HepG2 (cell line): ENCODE results near the gene WFDC12. TPM values are rescaled to one million over a fixed set of nuclear protein-coding genes. Genes with fewer than 3 reads are reported as not detected.

ENCODE experiments used
- ATAC-seq: fragments of 200-7000 bp; cut with Tn5 transposase; 3 replicates; pipeline ENCODE4 v1.9.1; 2020; ENCODE audit warnings: mild to moderate bottlenecking, moderate library complexity
- BruUV-seq: library from RNA; stranded (reverse); fragments of 400-500 nt; replicated peaks from 2 replicates; lab custom pipeline; 2021; lab: Mats Ljungman, UMichigan
- CTCF ChIA-PET: fragments of 300-600 bp; formaldehyde crosslinking; extraction: SDS; loops from one replicate; lab custom pipeline; 2021; ENCODE audit warnings: low total read pairs, inconsistent platforms, low intra/inter-chr PET ratio; lab: Yijun Ruan, JAX
- POLR2A ChIA-PET: fragments of 350-600 bp; sonication (Branson Sonifier 250); formaldehyde crosslinking; loops from one replicate; lab custom pipeline; 2020; ENCODE audit warnings: antibody characterized with exemption, inconsistent platforms; lab: Yijun Ruan, JAX
- DNase-seq: peaks from one replicate; pipeline ENCODE4 v3.0.0-alpha.2; 2015; ENCODE audit warnings: low spot score
- FAIRE-seq: peaks from 3 replicates; lab custom pipeline; 2011; peaks lifted over from hg19 to GRCh38; lab: Jason Lieb, UNC
- H2AFZ ChIP-seq: one replicate; pipeline ENCODE4 v1.6.1; 2011; ENCODE audit warnings: low read length, inconsistent platforms
- H3K27ac ChIP-seq: fragments of 300-600 bp; 3 replicates; pipeline ENCODE4 v1.8.0; 2011; ENCODE audit warnings: mixed run types, mild to moderate bottlenecking, mixed read lengths, low read length, inconsistent platforms; ENCODE audit not compliant: insufficient read depth; ENCODE audit errors: extremely low read length
- H3K27me3 ChIP-seq, 2 experiments: fragments of 200-600 bp in 1 of 2; 2 replicates in 1 of 2; 3 replicates in 1 of 2; pipeline versions ENCODE4 v1.6.0 to v1.8.0; 2011; ENCODE audit warnings: low read length in 2 of 2, mild to moderate bottlenecking in 2 of 2, moderate library complexity in 2 of 2, inconsistent platforms in 1 of 2; ENCODE audit not compliant: insufficient read depth in 2 of 2, control insufficient read depth in 1 of 2
- H3K36me3 ChIP-seq, 2 experiments: fragments of 200-600 bp in 1 of 2; replicated peaks in 1 of 2; 2 replicates in 1 of 2; 3 replicates in 1 of 2; pipeline versions ENCODE4 v1.5.1 to v1.8.0; 2011; ENCODE audit warnings: low read length in 2 of 2, inconsistent platforms in 1 of 2; ENCODE audit not compliant: insufficient read depth in 2 of 2, control insufficient read depth in 1 of 2
- H3K4me1 ChIP-seq: 2 replicates; pipeline ENCODE4 v1.5.1; 2012; ENCODE audit warnings: low read length, inconsistent platforms; ENCODE audit not compliant: insufficient read depth
- H3K4me2 ChIP-seq: 2 replicates; pipeline ENCODE4 v1.6.0; 2011; ENCODE audit warnings: low read depth, low read length, inconsistent platforms
- H3K4me3 ChIP-seq, 3 experiments: fragments of 200-600 bp in 1 of 3; sonication (generic), shearing (Covaris generic) in 1 of 3; replicated peaks in 1 of 3; 2 replicates each; pipeline ENCODE4 v1.5.1; 2011 to 2016; ENCODE audit warnings: low read length in 3 of 3, inconsistent platforms in 2 of 3, low read depth in 2 of 3, mild to moderate bottlenecking in 2 of 3, control low read depth in 1 of 3, mixed read lengths in 1 of 3; ENCODE audit not compliant: insufficient read depth in 1 of 3
- H3K79me2 ChIP-seq: one replicate; pipeline ENCODE4 v1.6.1; 2011; ENCODE audit warnings: low read length, inconsistent platforms; ENCODE audit not compliant: insufficient read depth
- H3K9ac ChIP-seq: 2 replicates; pipeline ENCODE4 v1.6.0; 2011; ENCODE audit warnings: mild to moderate bottlenecking, low read depth, low read length, inconsistent platforms; ENCODE audit not compliant: insufficient read depth
- H3K9me3 ChIP-seq: 2 replicates; pipeline ENCODE4 v1.5.1; 2012; ENCODE audit warnings: mild to moderate bottlenecking, low read length
- H4K20me1 ChIP-seq: 2 replicates; pipeline ENCODE4 v1.6.0; 2011; ENCODE audit warnings: inconsistent platforms, mild to moderate bottlenecking, low read length, moderate library complexity; ENCODE audit not compliant: insufficient read depth
- MTA1 ChIP-seq: sonication (generic); formaldehyde crosslinking; IDR thresholded peaks from 2 replicates; pipeline ENCODE4 v1.4.0; 2020; ENCODE audit warnings: missing genetic modification reagents, mild to moderate bottlenecking, borderline replicate concordance
- NFE2L1 ChIP-seq: sonication (generic); formaldehyde crosslinking; IDR thresholded peaks from 2 replicates; pipeline ENCODE4 v1.4.0; 2020; ENCODE audit warnings: missing genetic modification reagents, mild to moderate bottlenecking, borderline replicate concordance
- RBM39 ChIP-seq: fragments of 200-400 bp; formaldehyde crosslinking; IDR thresholded peaks from one replicate; pipeline ENCODE4 v1.6.1; 2018; ENCODE audit warnings: antibody characterized with exemption, mild to moderate bottlenecking, low read depth, low read length; ENCODE audit not compliant: poor library complexity, severe bottlenecking
- TBP ChIP-seq: sonication (generic); formaldehyde crosslinking; IDR thresholded peaks from 2 replicates; pipeline ENCODE4 v1.5.0; 2020; ENCODE audit warnings: missing genetic modification reagents
- ZEB1 ChIP-seq: IDR thresholded peaks from 2 replicates; pipeline ENCODE4 v1.6.1; 2012; ENCODE audit warnings: mild to moderate bottlenecking, low read depth, inconsistent platforms; ENCODE audit not compliant: insufficient replicate concordance
- ZFP36L2 ChIP-seq: sonication (generic); formaldehyde crosslinking; IDR thresholded peaks from 2 replicates; pipeline ENCODE4 v1.4.0; 2020; ENCODE audit warnings: missing genetic modification reagents
- ZNF274 ChIP-seq: sonication (generic); formaldehyde crosslinking; IDR thresholded peaks from 2 replicates; pipeline ENCODE4 v1.5.1; 2020; ENCODE audit warnings: mild to moderate bottlenecking, missing genetic modification reagents
- ZNF598 ChIP-seq: sonication (generic); formaldehyde crosslinking; IDR thresholded peaks from 2 replicates; pipeline ENCODE4 v1.5.1; 2020; ENCODE audit warnings: mild to moderate bottlenecking, missing genetic modification reagents, borderline replicate concordance
- ZNF761 ChIP-seq: sonication (generic); formaldehyde crosslinking; conservative IDR thresholded peaks from 2 replicates; pipeline ENCODE4 v1.4.0; 2020; ENCODE audit warnings: mild to moderate bottlenecking, missing genetic modification reagents
- WGBS: methylation state at CpG from one replicate; pipeline ENCODE4 v1.1.6; 2017; ENCODE audit warnings: low lambda C conversion rate; 5-methylcytosine and 5-hydroxymethylcytosine counted together
- in situ Hi-C: cut with HindIII; loops from 2 replicates; pipeline ENCODE4 v1.10.0; 2017; ENCODE audit warnings: low pct_unique_long_range_greater_than_20kb; ENCODE audit not compliant: extremely low pct_ligation_motif_present
- intact Hi-C: fragments of 100-400 bp; cut with micrococcal nuclease; formaldehyde crosslinking; loops from one replicate; pipeline ENCODE4 v1.10.0; 2022; ENCODE audit not compliant: unreplicated experiment
- polyA plus RNA-seq, 8 experiments: library from polyadenylated mRNA; depleted of rRNA in 3 of 8; stranded (reverse) in 7 of 8; unstranded in 1 of 8; fragments of >200 nt; fragmentation: Illumina TruSeq in 4 of 8; extraction: Trizol in 4 of 8; gene quantifications; 2 replicates each; pipeline versions ENCODE4 v1.2.1 to v1.2.3, GENCODE V29; 2011 to 2016; ENCODE audit warnings: low read depth in 4 of 8, missing spikeins in 1 of 8, mixed read lengths in 1 of 8; ENCODE audit not compliant: insufficient read depth in 1 of 8
- total RNA-seq, 5 experiments: library from RNA; depleted of rRNA; stranded (reverse); fragments of >200 nt; fragmentation: Illumina TruSeq; extraction: Trizol; gene quantifications; 2 replicates each; pipeline ENCODE4 v1.2.3, GENCODE V29; 2016; ENCODE audit warnings: low read depth in 1 of 5
- TF ChIP-seq, protein P1 (sequence below): sonication (generic); formaldehyde crosslinking; IDR thresholded peaks from 2 replicates; pipeline ENCODE4 v1.4.0; 2020; ENCODE audit warnings: mild to moderate bottlenecking, low read depth, missing genetic modification reagents
- TF ChIP-seq, protein P2 (sequence below): sonication (generic); formaldehyde crosslinking; IDR thresholded peaks from 2 replicates; pipeline ENCODE4 v1.4.0; 2020; ENCODE audit warnings: mild to moderate bottlenecking, missing genetic modification reagents
- TF ChIP-seq, protein P3 (sequence below): IDR thresholded peaks from 2 replicates; pipeline ENCODE4 v1.6.1; 2012; ENCODE audit warnings: low read length, improper control_type of control experiment
- TF ChIP-seq, protein P4 (sequence below): sonication (generic); formaldehyde crosslinking; IDR thresholded peaks from 2 replicates; pipeline ENCODE4 v1.4.0; 2020; ENCODE audit warnings: missing genetic modification reagents

The WFDC12 gene
- total and polyA plus RNA-seq, 2 of the 13 experiments (the other 11 are each of a cell fraction or from before 2014, with no cell fraction given): not detected

DNA sequence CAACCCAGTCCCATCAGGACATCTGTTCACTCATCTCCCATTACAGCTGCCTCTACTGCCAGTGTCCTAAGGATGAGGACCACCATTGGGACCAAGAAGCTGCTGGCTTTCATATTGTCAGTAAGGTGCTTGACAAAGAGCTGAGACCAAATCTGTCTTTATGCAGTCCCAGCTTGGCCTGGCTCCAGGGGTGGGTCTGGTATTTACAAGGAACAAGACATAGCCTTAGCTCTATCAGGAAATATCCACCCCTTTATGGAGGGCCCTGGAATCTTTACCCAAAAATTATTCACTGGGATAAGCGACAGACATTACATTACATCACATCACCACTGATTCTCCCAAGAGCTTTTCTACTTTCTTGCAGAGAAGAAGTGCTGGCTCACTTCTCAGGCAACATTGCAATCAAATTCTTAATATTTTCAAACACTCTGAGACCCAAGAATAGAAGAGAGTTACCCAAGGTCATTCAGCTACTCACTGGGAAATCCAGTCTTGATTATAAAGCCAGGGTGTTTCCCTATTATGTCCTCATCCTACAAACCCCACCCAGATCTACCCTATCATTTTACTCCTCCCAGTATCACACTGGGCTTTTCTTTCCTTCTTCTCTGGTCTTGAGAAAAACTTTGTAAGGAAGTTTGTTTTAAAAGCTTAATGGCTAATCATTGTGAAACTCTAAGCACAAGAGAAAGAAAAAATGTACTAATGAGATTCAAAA lies 39.0 kb upstream of the WFDC12 start (continued):
- TF ChIP-seq ZFP36L2 (CRISPR knock-in tag): no peak

DNA sequence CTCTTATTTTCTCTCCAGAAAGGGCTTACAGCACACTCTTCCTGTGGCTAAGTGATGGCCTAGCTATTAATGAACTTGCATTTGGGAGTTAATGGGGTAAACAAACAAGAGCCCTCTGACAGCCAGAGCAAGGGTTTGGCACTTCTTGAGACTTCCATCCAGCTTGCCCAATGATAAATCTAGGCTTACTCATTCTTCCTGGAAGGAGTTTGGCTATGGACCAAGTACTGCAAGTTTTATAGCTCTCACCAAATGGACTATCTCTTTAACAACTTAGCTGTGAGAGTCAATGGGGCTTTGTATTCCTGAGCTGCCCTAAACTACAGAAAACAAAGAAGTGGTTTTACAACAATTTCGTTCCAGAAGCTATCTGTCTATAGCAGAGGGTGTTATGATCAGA lies 33.7 kb upstream of the WFDC12 start:
- no peak for DNase-seq
- WGBS: 0% methylated on average over 1 of the region's 1 CpG
- POLR2A ChIA-PET: no interaction called here
- intact Hi-C loops: no loop called here
- Histone ChIP-seq H3K79me2 (no peaks in the 10 kb centered on the region), H3K4me3 (no peak overlapping the region), H3K9ac (no peak overlapping the region), H3K4me1 (no peaks in the 10 kb centered on the region), H3K36me3 (no peaks in the 10 kb centered on the region), H2AFZ (no peak overlapping the region), H3K27ac (no peak overlapping the region), H4K20me1 (no peaks in the 10 kb centered on the region), H3K4me2 (no peak overlapping the region), H3K9me3 (peaks cover 6% of the 10 kb centered on the region; the same call in 1 of the 2 replicates), H3K27me3 (no peaks in the 10 kb centered on the region)
- CTCF ChIA-PET: no interaction called here
- no peak for ATAC-seq
- BruUV-seq: no TSS peak
- FAIRE-seq: no peak
- in situ Hi-C loops: no loop called here
- TF ChIP-seq, protein P1, sequence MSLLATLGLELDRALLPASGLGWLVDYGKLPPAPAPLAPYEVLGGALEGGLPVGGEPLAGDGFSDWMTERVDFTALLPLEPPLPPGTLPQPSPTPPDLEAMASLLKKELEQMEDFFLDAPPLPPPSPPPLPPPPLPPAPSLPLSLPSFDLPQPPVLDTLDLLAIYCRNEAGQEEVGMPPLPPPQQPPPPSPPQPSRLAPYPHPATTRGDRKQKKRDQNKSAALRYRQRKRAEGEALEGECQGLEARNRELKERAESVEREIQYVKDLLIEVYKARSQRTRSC: no peak
- TF ChIP-seq, protein P2, sequence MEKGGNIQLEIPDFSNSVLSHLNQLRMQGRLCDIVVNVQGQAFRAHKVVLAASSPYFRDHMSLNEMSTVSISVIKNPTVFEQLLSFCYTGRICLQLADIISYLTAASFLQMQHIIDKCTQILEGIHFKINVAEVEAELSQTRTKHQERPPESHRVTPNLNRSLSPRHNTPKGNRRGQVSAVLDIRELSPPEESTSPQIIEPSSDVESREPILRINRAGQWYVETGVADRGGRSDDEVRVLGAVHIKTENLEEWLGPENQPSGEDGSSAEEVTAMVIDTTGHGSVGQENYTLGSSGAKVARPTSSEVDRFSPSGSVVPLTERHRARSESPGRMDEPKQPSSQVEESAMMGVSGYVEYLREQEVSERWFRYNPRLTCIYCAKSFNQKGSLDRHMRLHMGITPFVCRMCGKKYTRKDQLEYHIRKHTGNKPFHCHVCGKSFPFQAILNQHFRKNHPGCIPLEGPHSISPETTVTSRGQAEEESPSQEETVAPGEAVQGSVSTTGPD (CRISPR knock-in tag): no peak
- no peak for TF ChIP-seq ZNF761 (CRISPR knock-in tag)
- no peak for TF ChIP-seq TBP (CRISPR knock-in tag)
- TF ChIP-seq, protein P3, sequence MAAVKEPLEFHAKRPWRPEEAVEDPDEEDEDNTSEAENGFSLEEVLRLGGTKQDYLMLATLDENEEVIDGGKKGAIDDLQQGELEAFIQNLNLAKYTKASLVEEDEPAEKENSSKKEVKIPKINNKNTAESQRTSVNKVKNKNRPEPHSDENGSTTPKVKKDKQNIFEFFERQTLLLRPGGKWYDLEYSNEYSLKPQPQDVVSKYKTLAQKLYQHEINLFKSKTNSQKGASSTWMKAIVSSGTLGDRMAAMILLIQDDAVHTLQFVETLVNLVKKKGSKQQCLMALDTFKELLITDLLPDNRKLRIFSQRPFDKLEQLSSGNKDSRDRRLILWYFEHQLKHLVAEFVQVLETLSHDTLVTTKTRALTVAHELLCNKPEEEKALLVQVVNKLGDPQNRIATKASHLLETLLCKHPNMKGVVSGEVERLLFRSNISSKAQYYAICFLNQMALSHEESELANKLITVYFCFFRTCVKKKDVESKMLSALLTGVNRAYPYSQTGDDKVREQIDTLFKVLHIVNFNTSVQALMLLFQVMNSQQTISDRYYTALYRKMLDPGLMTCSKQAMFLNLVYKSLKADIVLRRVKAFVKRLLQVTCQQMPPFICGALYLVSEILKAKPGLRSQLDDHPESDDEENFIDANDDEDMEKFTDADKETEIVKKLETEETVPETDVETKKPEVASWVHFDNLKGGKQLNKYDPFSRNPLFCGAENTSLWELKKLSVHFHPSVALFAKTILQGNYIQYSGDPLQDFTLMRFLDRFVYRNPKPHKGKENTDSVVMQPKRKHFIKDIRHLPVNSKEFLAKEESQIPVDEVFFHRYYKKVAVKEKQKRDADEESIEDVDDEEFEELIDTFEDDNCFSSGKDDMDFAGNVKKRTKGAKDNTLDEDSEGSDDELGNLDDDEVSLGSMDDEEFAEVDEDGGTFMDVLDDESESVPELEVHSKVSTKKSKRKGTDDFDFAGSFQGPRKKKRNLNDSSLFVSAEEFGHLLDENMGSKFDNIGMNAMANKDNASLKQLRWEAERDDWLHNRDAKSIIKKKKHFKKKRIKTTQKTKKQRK: no peak
- no peak for TF ChIP-seq NFE2L1
- no peak for TF ChIP-seq ZNF274 (CRISPR knock-in tag)
- no peak for TF ChIP-seq RBM39
- TF ChIP-seq ZNF598 (CRISPR knock-in tag): no peak
- TF ChIP-seq ZEB1: no peak
- TF ChIP-seq, protein P4, sequence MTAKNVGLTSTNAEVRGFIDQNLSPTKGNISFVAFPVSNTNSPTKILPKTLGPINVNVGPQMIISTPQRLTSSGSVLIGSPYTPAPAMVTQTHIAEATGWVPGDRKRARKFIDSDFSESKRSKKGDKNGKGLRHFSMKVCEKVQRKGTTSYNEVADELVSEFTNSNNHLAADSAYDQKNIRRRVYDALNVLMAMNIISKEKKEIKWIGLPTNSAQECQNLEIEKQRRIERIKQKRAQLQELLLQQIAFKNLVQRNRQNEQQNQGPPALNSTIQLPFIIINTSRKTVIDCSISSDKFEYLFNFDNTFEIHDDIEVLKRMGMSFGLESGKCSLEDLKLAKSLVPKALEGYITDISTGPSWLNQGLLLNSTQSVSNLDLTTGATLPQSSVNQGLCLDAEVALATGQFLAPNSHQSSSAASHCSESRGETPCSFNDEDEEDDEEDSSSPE (CRISPR knock-in tag): no peak
- no peak for TF ChIP-seq MTA1 (CRISPR knock-in tag)
